Colon (tissue), 2 donors: ENCODE data around the gene PSMD12.

ENCODE experiments used
- FAIRE-seq: peaks from 2 replicates; lab custom pipeline; 2012; peaks lifted over from hg19 to GRCh38; lab: Jason Lieb, UNC
- donor health status: control.
- donor health status: control.

The PSMD12 gene

GRCh38 chr17:67386965-67387551 lies 20.7 kb upstream of the PSMD12 start:
- FAIRE-seq: no peak

- no peak for FAIRE-seq
Observed at GRCh38 chr17:67385122-67385988, 19.0 kb upstream of the PSMD12 start.

DNA sequence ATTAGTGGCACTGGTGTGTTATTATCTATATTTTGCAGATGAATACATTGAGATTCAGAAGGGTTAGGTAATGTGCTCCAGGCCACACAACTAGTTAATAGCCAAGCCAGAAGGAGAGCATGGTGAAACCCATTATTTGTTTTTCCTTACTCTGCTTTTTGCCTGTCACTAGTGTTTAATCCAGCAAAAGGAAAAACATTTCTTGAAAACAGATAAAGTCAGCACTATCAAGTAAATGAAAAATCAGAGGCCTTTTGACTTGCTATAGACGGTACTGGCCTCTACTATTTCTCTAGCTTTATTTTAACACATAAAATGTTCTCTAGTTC lies 15.5 kb upstream of the PSMD12 start:
- FAIRE-seq: no peak

- no peak for FAIRE-seq
Observed at GRCh38 chr17:67379251-67379630, 12.9 kb upstream of the PSMD12 start.

GRCh38 chr17:67378454-67379250 lies 12.3 kb upstream of the PSMD12 start:
- FAIRE-seq: no peak

DNA sequence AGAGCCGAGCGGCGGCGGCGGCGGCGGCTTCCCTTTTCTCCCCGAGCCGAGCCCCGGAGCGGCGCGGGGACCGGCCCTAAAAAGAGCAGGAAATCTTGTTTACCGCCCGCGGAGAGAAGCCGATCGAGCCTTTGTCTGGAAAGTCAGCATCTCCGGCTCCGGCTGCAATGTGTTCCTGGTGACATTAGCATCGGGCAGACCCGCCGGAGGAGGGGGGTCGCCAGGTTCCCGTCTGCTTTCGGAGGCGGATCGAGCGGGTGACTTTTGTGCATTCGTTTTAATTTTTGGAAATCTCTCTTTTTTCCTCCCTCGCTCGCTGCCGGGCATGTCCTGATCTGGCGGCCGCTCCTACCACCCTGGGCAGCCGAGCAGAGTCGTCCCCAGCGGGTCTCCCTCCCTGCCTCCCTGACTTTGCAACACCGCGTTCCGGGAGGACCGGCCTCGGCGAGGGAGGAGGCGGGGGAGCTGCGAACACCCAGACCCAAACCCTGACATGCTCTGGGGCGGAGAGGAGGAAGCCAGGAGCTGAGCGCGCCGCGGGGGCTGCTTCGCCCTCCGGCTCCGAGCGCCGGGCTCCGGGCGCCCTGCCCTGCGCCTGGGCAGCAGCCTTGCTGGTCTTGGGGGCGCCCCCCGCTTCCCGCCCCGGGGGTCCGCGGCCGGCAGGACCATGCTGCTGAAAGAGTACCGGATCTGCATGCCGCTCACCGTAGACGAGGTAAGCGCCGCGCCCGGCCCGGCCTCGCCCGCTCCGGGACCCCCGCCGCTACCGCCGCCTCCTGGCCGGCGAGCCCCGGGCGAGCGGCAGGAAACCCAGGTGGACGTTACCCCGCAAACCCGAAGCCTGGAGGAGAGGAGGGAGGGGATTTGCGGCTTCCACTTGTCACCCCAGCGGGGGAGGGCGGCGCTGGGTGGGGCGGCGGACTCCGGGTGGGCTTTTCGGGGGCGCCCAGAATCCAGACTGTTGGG lies 11.4 kb upstream of the PSMD12 start:
- no peak for FAIRE-seq

GRCh38 chr17:67376737-67377487 lies 10.5 kb upstream of the PSMD12 start, which contains the start of gene PITPNC1:
PITPNC1 (plus strand) TSS chr17:67377281.
- no peak for FAIRE-seq

DNA sequence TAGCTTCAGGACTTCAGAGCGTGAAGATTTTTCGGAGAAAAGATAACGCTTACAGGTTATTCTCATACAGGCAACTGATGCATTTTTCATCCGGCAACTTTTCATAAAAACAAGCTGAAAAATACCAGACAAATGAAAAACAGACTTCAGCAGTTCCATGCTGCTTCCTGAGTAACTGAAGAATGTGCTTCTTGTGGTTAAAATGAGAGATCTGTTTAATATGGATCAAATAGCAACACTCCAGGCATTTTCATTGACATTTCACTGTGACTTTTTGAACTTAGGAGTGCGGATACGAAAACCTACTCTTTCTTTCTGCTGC lies 10.0 kb upstream of the PSMD12 start:
- no peak for FAIRE-seq

DNA sequence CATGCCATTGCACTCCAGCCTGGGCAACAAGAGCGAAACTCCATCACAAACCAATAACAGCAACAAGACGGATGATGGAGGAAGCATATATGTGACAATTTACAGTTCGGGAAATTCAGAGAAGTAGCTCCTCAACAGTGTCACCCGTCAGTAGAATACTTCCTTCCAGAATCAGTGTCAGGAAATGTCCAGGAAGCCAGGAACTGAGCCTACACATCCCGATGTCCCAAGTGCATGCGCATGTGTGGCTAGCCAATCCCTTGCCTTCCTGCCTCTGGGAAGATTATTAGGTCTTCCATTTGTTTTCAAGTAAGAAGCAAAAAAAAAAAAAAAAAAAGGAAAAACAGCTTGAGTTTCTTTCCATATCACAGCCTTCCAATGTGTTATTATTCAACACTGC lies 9.3 kb upstream of the PSMD12 start:
- no peak for FAIRE-seq

GRCh38 chr17:67375054-67375427 lies 8.7 kb upstream of the PSMD12 start:
- no peak for FAIRE-seq

DNA sequence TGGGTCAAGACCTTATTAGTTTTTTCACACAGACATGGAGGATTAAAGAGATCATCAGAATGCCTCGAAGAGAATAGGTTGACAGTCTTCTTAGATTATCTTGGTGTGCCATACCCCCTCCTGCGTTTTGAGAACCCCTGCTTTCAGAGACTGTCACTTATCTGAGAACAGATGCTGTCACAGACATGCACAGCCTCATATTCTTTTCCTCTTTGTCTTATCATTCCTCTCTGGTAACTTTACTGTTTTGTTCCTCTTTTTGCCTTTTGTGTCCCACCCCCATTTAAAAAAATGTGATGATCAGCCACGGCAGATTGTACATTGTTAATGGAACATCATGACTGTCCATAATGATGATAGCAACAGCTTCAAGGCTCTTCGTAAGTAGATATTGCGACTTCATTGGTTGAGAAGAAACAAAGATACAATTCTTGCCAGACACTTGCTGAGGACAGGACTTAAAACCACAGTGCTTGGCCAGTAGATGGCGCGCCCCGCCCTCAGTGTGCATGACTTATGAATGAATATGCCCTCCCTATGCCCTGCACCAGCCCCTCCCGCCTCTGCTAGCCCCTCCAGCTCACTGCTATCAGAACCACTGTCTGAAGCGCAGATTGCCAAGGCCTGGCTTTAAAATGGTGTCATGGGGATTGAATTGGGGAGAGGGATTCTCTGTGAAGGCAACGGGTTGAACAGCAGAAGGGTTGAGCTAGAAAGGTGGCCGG lies 8.1 kb upstream of the PSMD12 start:
- no peak for FAIRE-seq

DNA sequence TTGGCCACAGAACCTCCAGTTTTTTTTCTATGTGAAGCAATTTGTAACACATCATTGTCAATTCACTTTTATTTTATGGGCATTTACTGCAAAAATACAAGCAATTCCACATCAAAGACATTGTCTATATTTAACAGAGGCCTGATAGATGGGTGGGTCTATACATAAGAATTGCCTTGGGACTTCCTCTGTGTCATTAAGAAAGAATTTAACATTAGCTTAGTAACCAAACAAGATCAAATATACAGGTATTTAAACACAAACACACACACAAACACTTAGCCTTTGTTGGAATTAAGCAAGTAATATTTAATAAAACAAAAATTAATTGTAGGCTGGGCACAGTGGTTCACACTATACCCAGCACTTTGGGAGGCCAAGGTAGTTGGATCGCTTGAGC lies 6.4 kb upstream of the PSMD12 start:
- no peak for FAIRE-seq

DNA sequence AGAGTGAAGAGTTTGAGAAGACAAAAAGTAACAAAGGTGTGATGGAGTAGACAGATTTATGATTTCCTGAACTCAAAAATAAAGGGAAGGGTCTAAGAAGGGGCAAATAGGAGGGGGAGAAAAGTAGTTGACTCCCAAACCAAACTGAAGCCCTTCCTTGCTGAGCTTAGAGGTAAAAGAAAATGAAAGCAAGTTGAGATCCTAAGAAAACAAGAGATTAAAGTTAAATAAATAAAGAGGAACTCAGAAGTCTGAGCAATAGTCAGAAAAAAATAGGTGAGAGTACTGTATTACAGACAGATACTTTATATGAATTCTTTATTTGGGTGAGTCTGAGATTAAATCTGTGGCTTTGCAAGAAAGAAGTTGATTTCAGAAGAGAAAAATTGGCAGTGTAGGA lies 3.3 kb upstream of the PSMD12 start:
- no peak for FAIRE-seq

DNA sequence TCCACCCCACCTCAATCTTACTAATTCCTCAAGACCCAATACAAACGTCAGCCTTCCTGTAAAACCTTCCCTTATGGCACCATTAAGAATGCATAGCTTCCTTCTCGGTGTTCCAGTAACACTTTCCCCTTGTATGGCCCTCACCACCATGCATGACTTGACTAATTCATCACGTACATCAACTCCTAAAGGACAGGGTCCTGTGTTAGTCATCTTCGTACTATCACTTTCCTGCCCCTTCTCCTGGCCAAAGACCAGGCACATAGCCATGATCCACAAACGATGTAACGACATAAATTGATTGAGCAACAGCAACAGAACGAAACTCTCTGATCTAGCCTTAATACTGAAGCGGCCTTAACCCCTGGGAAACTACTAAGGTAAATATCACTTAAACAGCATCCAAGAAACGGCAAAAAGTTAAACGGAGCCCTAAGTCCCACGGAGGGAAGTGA lies 612 bp downstream of the PSMD12 start:
- no peak for FAIRE-seq

GRCh38 chr17:67364847-67365737 lies 1.3 kb downstream of the PSMD12 start:
- no peak for FAIRE-seq

- no peak for FAIRE-seq
Observed at GRCh38 chr17:67362173-67362572, 4.2 kb downstream of the PSMD12 start.

GRCh38 chr17:67360880-67361279 lies 5.5 kb downstream of the PSMD12 start:
- FAIRE-seq: no peak

DNA sequence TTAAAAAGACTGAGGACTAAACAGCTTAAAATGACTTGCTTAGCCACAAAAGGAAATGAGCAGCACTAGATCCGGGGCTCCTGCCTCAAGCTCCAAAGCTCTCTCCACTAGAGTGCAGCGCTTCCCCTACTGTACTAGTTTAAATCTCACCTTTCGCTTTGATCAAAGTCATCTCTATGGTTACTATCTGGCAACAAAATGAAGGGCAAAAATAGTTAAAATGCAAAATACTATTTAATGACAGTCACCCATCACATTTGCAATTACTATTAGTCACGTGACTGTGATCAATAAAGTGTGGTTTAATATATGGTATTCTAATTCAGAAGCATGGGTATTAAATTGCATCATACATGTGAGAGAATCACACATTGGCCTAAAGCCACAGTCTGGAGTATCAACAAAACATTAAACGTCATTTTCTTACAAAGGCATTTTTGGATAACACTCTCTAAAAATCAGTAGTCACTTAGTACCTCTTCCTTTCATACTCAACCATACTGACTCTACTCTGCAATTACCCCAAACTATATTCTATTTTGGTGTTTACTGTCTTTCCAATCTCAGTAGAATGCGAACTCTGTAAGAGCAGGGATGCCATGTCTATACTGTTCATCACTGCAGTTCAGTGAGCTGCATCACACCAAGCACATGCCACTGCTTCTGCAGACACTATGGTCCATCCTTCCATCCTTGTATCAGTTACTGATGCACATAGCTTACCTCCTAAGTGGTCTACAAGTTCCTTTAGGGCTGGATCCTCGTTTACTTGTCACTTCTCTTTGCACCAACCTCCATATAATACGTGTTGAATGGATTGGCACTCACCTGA lies 6.2 kb downstream of the PSMD12 start:
- no peak for FAIRE-seq

DNA sequence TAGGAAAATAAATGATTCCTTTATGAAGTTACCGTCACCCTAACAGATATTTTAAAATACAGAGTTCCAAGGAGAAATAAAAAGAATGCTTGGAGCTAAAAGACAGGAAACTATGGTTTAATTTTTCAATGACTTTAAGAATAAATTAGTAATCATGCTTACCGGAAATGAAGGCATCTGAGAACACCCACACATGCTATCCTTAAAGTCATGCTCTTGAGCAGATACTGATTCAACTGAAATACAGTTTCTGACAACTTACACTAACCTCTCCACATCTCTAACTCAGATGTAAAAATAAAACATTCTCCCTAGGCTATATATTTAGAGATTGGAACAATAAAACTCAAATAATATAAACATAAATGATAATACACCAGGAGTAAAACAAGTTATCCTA lies 7.8 kb downstream of the PSMD12 start:
- FAIRE-seq: no peak
